Glutamatergic neuron (in vitro differentiated cells): ENCODE measurements around the gene PIAS1. TPM values are rescaled to one million over a fixed set of nuclear protein-coding genes. Genes with fewer than 3 reads are reported as not detected.
A peak's percentile ranks its signal among the peaks of the same experiment; 100 is the strongest.

Experiments
- DNase-seq: peaks from one replicate; pipeline ENCODE4 v3.0.0; 2022
- H3K27ac Mint-ChIP-seq: one replicate; pipeline ENCODE4 v1.8.0; 2020; ENCODE audit warnings: mild to moderate bottlenecking, mixed read lengths, inconsistent platforms; ENCODE audit not compliant: unreplicated experiment
- H3K27me3 Mint-ChIP-seq: one replicate; pipeline ENCODE4 v1.8.0; 2020; ENCODE audit warnings: mild to moderate bottlenecking, moderate library complexity, mixed read lengths, inconsistent platforms; ENCODE audit not compliant: unreplicated experiment
- H3K36me3 Mint-ChIP-seq: one replicate; pipeline ENCODE4 v1.8.0; 2020; ENCODE audit warnings: mild to moderate bottlenecking, mixed read lengths, inconsistent platforms; ENCODE audit not compliant: unreplicated experiment
- H3K4me1 Mint-ChIP-seq: one replicate; pipeline ENCODE4 v1.8.0; 2020; ENCODE audit warnings: mild to moderate bottlenecking, low read depth, mixed read lengths, inconsistent platforms; ENCODE audit not compliant: unreplicated experiment
- H3K4me3 Mint-ChIP-seq: one replicate; pipeline ENCODE4 v1.8.0; 2020; ENCODE audit warnings: mild to moderate bottlenecking, mixed read lengths, inconsistent platforms; ENCODE audit not compliant: unreplicated experiment
- H3K9me3 Mint-ChIP-seq: one replicate; pipeline ENCODE4 v1.8.0; 2020; ENCODE audit warnings: mild to moderate bottlenecking, moderate library complexity, mixed read lengths, inconsistent platforms; ENCODE audit not compliant: unreplicated experiment
- total RNA-seq: library from RNA; stranded (reverse); fragmentation: NEBNext Ultra II Directional; extraction: Animal tissue kit (Norgen Biotek cat#: 25700); gene quantifications from one replicate; pipeline ENCODE4 v1.2.1, GENCODE V29; 2021; ENCODE audit not compliant: unreplicated experiment
- TF ChIP-seq, protein P1 (sequence below): fragments of 200-600 bp; sonication (generic); IDR thresholded peaks from one replicate; pipeline ENCODE4 v1.5.0; 2021; ENCODE audit not compliant: partially characterized antibody, unreplicated experiment

PIAS1 gene
- total RNA-seq, 1 donor from 2014 or later: 64.9 TPM

DNA sequence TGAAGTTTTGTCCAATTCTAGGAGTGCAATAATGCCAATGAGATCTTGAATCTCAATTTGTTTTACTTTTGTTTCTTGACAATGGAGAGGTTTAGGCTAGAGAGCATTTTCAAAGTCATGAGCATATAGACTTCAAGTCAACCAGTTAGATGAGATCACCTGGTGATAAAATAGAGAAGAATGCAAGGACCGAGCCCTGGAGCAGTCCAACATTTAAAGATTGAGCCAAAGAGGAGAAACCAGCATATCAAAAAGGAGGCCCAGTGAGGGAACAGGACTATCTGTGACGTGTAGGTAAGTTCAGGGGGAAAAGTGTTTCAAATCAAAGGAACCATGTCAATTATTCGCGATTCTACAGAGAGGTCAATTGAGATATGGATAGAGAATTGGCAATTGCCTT, 1.7 kb upstream of the PIAS1 start:
- Mint-ChIP-seq H3K9me3 (no peaks in the 10 kb centered on the region), H3K36me3 (no peaks in the 10 kb centered on the region), H3K27ac (no peak overlapping the region), H3K4me1 (peaks cover 10% of the 10 kb centered on the region), H3K4me3 (peak overlapping the region; percentile 36), H3K27me3 (no peaks in the 10 kb centered on the region)
- TF ChIP-seq, protein P1, sequence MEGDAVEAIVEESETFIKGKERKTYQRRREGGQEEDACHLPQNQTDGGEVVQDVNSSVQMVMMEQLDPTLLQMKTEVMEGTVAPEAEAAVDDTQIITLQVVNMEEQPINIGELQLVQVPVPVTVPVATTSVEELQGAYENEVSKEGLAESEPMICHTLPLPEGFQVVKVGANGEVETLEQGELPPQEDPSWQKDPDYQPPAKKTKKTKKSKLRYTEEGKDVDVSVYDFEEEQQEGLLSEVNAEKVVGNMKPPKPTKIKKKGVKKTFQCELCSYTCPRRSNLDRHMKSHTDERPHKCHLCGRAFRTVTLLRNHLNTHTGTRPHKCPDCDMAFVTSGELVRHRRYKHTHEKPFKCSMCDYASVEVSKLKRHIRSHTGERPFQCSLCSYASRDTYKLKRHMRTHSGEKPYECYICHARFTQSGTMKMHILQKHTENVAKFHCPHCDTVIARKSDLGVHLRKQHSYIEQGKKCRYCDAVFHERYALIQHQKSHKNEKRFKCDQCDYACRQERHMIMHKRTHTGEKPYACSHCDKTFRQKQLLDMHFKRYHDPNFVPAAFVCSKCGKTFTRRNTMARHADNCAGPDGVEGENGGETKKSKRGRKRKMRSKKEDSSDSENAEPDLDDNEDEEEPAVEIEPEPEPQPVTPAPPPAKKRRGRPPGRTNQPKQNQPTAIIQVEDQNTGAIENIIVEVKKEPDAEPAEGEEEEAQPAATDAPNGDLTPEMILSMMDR: no peak
- no peak for DNase-seq

DNA sequence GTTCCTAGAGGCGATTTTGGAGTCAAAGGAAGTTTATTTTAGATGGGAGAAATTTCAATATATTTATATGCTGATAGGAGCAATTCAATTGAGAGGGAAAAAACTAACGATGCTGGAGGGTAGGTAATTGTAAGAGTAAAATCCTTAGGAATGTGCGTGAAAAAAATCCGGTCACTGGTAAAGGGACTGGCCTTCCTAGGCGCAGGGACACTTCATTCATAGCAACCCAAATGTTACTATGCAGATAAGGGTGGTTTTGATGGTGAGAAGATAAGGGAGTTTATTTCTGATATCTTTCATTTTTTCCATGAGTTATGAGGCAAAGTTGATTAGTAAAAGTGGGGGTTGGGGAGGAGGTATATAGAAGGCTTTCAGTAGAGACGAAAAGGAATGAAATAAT, 1.1 kb upstream of the PIAS1 start:
- no peaks in the 10 kb centered on the region for H3K27me3 Mint-ChIP-seq
- no peaks in the 10 kb centered on the region for H3K36me3 Mint-ChIP-seq
- H3K4me1 Mint-ChIP-seq: peaks cover 16% of the 10 kb centered on the region
- no peak overlapping the region for H3K27ac Mint-ChIP-seq
- peak overlapping the region; percentile 83 for H3K4me3 Mint-ChIP-seq
- H3K9me3 Mint-ChIP-seq: no peaks in the 10 kb centered on the region
- DNase-seq: no peak
- TF ChIP-seq, protein P1: no peak

- H3K36me3 Mint-ChIP-seq: no peaks in the 10 kb centered on the region
- peaks cover 16% of the 10 kb centered on the region for H3K4me1 Mint-ChIP-seq
- no peaks in the 10 kb centered on the region for H3K27me3 Mint-ChIP-seq
- H3K9me3 Mint-ChIP-seq: no peaks in the 10 kb centered on the region
- peak overlapping the region; percentile 97 for H3K4me3 Mint-ChIP-seq
- peak overlapping the region; percentile 97 for H3K27ac Mint-ChIP-seq
- TF ChIP-seq, protein P1: no peak
- DNase-seq: peak; percentile 92
Measured at GRCh38 chr15:68054628-68055223, 611 bp downstream of the PIAS1 start.

GRCh38 chr15:68055224-68055705, 1.1 kb downstream of the PIAS1 start:
- H3K4me3 Mint-ChIP-seq: peak overlapping the region; percentile 97

More at GRCh38 chr15:68055224-68055705, 1.1 kb downstream of the PIAS1 start:
- TF ChIP-seq, protein P1: no peak
- no peak for DNase-seq
- Mint-ChIP-seq H3K27me3 (no peaks in the 10 kb centered on the region), H3K36me3 (no peaks in the 10 kb centered on the region), H3K9me3 (no peaks in the 10 kb centered on the region), H3K27ac (peak overlapping the region; percentile 97), H3K4me1 (peaks cover 16% of the 10 kb centered on the region)
